IPS-18c (cell line): ENCODE measurements around the gene OMP.
"Not testable (repeated sequence)": the region's sequence is repeated elsewhere in the genome, so short reads cannot be mapped to it uniquely, and the experiment has no call there.

Experiments
- H3K4me3 ChIP-seq: 2 replicates; pipeline ENCODE4 v1.7.0; 2013; ENCODE audit warnings: low read depth, mild to moderate bottlenecking, low read length, moderate library complexity; ENCODE audit not compliant: insufficient read depth
- H3K9me3 ChIP-seq: one replicate; pipeline ENCODE4 v1.6.1; 2013; ENCODE audit warnings: mild to moderate bottlenecking, low read length, moderate library complexity; ENCODE audit not compliant: control insufficient read depth, insufficient read depth

OMP gene

GRCh38 chr11:77093056-77093891 is 9.4 kb upstream of the OMP start:
- no peak overlapping the region for H3K4me3 ChIP-seq
- H3K9me3 ChIP-seq = peaks cover 4% of the 10 kb centered on the region

- H3K9me3 ChIP-seq = peaks cover 4% of the 10 kb centered on the region
- H3K4me3 ChIP-seq = no peak overlapping the region
These were observed 8.4 kb upstream of the OMP start for GRCh38 chr11:77093987-77094840.

- H3K9me3 ChIP-seq = peaks cover 4% of the 10 kb centered on the region
- H3K4me3 ChIP-seq = no peak overlapping the region
These were observed 7.7 kb upstream of the OMP start for GRCh38 chr11:77094841-77095365.

GRCh38 chr11:77095551-77096490 is 6.8 kb upstream of the OMP start:
- no peak overlapping the region for H3K4me3 ChIP-seq
- H3K9me3 ChIP-seq = peaks cover 4% of the 10 kb centered on the region

- H3K9me3 ChIP-seq = peaks cover 4% of the 10 kb centered on the region
- H3K4me3 ChIP-seq = no peak overlapping the region
These were observed 6.0 kb upstream of the OMP start for GRCh38 chr11:77096591-77097019.

- H3K4me3 ChIP-seq, H3K9me3 ChIP-seq: not testable (repeated sequence)
These were observed 5.5 kb upstream of the OMP start for GRCh38 chr11:77097180-77097579.

GRCh38 chr11:77100166-77101042 is 2.2 kb upstream of the OMP start:
- Histone ChIP-seq H3K4me3 (no peak overlapping the region), H3K9me3 (peaks cover 2% of the 10 kb centered on the region)

GRCh38 chr11:77101043-77101537 is 1.6 kb upstream of the OMP start:
- H3K4me3 ChIP-seq = no peak overlapping the region
- H3K9me3 ChIP-seq = peaks cover 2% of the 10 kb centered on the region

- no peak overlapping the region for H3K4me3 ChIP-seq
These were observed 679 bp downstream of the OMP start for GRCh38 chr11:77103319-77103718.

GRCh38 chr11:77104727-77105126 is 2.1 kb downstream of the OMP start:
- H3K9me3 ChIP-seq = no peaks in the 10 kb centered on the region
- H3K4me3 ChIP-seq = no peak overlapping the region

More at GRCh38 chr11:77103319-77103718, 679 bp downstream of the OMP start:
- H3K9me3 ChIP-seq = no peaks in the 10 kb centered on the region

GRCh38 chr11:77106321-77106720 is 3.7 kb downstream of the OMP start:
- Histone ChIP-seq H3K4me3 (no peak overlapping the region), H3K9me3 (no peaks in the 10 kb centered on the region)

GRCh38 chr11:77106759-77107158 is 4.1 kb downstream of the OMP start:
- Histone ChIP-seq H3K4me3 (no peak overlapping the region), H3K9me3 (no peaks in the 10 kb centered on the region)

- Histone ChIP-seq H3K4me3 (no peak overlapping the region), H3K9me3 (no peaks in the 10 kb centered on the region)
These were observed 5.3 kb downstream of the OMP start for GRCh38 chr11:77107950-77108349.

- no peak overlapping the region for H3K4me3 ChIP-seq
- H3K9me3 ChIP-seq = no peaks in the 10 kb centered on the region
These were observed 5.8 kb downstream of the OMP start for GRCh38 chr11:77108436-77108835.

- Histone ChIP-seq H3K9me3 (no peaks in the 10 kb centered on the region), H3K4me3 (no peak overlapping the region)
These were observed 6.8 kb downstream of the OMP start for GRCh38 chr11:77109236-77110019.
